ENCODE measurements around the gene ITFG1.
"Not testable (repeated sequence)": the region's sequence is repeated elsewhere in the genome, so short reads cannot be mapped to it uniquely, and the experiment has no call there.

Gene ITFG1

DNA sequence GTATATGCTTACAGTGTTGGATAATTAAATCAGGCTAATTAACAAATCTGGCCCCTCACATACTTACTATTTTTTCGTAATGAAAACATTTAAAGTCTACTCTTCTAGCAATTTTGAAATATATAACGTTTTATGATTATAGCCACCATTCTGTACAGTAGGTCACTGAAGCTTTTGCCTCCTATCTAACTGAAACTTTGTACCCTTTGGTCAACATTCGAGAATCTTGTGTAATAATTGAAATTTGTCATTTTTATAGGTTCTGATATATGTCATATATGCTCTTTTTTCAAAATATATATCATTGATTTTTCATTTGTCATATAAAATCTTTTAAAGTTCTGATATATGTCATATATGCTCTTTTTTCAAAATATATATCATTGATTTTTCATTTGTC is 12.9 kb upstream of the ITFG1 start:
- DNase-seq (ENCODE audit: low spot score): no peak

DNA sequence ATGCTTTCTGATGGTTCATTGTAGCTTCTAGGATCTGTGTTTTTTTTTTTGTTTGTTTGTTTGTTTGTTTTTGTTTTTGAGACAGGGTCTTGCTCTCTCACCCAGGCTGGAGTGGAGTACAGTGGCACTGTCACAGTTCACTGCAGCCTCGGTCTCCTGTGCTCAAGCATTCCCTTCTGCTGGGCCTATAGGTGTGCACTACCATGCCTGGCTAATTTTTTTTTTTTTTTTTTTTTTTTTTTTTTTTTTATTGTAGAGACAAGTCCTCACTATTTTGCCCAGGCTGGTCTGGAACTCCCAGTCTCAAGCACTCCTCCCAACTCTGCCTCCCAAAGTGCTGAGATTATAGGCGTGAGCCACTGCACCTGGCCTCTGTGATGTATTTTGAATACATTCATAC is 12.1 kb upstream of the ITFG1 start:
- DNase-seq (ENCODE audit: low spot score): not testable (repeated sequence)

DNA sequence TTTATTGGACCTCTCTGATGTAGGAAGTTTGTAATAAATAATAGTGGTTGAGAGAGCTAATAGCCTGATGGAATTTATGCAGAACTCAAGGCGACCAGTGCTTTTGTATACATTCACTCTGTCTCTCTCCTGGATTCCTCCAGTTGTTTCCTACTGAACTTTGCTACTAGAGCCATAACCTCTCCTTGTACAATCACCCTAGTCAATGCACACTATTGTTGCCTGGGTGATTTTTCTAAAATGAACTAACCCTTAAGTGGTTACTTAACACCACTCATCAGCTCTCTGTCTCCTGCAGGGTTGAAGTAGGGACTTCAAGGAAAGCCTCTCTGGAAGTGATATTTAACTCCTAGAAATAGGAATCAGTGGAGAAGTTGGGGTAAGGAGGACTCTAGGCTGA is 9.9 kb upstream of the ITFG1 start:
- DNase-seq (ENCODE audit: low spot score): no peak

DNA sequence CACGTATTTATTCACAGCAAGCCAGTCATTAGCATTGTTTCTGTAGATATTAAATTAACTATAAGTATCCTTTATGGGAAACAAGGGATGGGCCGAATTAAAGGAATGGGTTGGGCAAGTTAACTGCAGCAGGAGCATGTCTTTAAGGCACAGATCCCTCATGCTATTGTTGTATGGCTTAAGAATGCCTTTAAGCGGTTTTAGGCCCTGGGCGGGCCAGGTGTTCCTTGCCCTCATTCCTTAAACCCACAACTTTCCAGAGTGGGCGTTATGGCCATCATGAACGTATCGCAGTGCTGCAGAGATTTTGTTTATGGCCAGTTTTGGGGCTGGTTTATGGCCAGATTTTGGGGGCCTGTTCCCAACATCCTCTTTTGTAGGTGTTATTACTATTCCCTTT is 9.3 kb upstream of the ITFG1 start:
- no peak for DNase-seq (ENCODE audit: low spot score)

DNA sequence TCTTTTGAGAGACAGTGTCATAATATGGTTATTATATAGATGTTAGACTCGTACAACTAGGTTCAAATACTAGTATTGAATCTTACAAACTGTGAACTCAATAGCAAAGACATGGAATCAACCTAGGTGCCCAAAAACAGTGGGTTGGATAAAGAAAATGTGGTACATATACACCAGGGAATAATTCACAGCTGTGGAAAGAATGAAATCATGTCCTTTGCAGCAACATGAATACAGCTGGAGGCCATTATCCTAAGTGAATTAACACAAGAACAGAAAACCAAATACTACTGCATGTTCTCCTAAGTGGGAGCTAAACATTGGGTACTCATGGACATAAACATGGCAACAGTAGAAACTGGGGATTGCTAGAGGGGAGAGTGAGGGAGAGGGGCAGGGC is 8.4 kb upstream of the ITFG1 start:
- no peak for DNase-seq (ENCODE audit: low spot score)

DNA sequence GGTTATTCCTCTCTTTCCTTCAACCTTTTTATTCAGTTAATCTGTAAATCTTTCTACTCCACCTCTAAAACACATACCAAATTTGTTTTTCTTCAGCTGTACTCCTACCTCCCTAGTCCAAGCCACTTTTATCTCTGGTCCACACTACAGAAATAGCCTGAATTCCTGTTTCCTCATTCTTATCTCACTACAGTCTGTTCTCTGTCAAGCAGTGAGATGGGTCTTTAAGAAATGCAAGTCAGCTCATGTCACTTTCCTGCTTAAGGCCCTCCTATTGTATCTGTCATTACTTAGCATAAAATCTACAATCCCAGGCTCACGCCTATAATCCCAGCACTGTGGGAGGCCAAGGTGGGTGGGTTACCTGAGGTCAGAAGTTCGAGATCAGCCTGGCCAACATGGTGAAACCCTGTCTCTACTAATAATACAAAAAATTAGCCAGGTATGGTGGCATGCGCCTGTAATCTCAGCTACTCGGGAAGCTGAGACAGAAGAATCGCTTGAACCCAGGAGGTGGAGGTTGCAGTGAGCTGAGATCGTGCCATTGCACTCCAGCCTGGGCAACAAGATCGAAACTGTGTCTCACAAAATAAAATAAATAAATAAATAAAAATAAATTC is 7.3 kb upstream of the ITFG1 start:
- DNase-seq (ENCODE audit: low spot score): not testable (repeated sequence)

DNA sequence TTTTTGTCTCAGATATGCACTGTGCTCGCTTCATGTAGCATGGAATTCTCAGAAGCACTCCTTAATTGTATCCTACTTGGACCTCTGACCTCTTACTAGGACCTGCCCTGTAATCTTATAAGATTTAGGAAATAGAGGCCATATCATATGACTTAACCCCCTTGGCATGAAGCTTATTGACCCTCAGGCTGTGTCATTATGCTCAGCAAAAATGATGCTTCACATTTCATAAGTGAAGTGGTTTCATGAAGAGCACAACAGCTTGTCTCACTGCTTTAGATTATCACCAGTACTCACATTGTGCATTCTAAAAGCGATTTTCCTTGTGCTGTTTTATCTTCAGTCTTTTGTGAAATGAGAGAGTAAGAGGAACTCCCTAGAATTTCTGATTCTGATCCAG is 6.6 kb upstream of the ITFG1 start:
- DNase-seq (ENCODE audit: low spot score): no peak

DNA sequence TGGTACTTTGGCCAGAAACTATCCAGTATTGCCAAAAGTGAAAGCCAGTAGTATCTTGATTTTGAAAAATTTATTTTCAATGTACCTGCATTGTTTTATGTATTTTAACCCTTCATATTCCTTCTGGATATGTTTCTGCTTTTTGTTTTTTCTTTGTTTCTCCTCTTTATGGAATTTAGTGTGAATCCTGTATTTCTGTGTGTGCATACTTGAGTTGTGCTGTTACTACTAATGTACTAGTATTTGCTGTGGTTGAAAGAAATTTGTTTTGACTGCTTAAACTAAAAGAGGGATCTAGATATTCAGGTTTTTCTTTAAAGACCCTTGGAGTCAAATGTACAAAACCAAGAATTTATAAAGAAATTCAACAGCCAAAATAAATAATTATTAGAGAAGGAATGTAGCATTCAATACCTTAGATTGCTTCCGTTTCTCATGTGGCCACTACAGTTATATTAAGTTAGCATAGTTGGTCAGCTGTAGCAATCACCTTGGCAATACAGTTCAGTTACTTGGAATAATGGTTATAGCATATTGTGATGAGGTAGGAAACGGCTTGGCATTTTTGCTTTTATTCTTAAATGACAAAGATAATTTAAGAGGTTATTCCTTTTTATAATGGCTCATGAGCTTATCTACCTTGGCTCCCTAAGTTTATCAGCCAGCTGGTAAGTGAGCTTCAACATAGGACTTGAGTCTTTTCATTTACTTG is 5.2 kb upstream of the ITFG1 start:
- DNase-seq (ENCODE audit: low spot score): no peak

DNA sequence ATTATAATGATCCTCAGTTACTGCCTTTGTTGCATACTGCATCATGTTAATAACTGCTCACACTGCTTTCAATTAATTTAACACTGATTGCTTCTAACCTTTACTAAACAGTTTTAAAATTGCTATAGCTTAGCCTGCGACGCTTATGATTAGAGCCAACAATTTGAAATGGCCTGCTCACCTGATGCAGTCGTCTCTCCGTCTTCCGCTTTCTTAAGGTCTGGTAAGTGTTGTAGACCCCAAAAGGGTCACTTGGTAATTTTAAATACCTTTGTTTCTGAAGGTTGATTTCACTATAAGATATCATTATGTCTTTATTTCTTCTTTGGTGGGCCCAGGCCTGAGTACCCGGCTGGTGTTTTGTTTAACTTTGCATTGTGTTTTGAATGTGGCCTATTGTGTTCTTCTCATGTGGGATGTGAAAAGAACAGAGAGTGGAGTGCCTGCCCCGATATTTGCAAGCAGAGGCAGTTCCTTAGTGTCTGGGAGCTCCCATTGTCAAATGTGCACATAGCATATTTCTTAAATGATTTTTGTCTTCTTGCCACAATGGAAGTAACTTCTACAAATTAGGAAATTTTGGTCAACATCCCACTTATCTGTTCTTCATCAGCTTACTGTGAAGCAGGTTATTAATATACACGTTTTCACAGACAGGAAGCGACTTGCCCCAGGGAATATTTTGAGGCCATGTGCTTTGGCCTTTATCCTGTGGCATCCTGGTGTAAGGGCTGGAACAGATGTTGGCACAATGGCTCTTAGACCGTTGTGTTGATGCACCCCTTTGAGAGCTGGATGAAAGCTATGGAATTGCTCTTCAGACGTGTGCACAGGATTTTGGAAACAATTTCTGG is 3.1 kb upstream of the ITFG1 start:
- no peak for DNase-seq (ENCODE audit: low spot score)

DNA sequence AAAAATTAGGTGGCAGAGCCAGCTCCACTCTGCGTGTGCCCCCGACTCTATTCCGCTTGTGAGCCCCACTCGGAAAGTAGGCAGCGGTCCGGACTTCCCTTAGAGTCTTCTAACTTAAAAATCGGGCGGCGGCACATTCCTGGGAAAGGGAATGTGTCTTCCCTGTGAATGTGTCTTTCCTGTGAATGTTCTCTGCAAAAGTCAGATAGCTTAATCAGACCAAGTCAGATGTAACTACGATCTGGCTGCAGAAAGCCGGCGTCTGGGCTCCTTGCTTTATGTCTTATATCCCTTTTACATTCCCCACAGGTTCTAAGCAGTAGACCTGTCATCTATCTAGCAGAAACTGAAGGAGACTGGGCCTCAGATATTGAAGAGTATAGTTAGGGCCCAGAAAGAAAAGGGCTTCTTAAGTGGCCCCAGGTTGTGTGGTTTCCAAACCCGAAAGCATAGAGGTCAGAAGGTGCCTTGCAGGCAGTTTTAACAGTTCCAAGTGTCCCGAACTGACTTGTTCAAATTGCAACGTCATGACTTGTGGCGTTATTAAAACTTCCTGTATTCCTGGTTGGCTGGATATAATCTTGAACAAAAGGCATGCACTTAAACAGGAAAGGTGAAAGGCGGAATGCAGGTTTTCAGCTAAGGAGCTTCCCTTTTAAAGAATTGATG is 869 bp upstream of the ITFG1 start:
- DNase-seq (ENCODE audit: low spot score): peak; percentile 19

DNA sequence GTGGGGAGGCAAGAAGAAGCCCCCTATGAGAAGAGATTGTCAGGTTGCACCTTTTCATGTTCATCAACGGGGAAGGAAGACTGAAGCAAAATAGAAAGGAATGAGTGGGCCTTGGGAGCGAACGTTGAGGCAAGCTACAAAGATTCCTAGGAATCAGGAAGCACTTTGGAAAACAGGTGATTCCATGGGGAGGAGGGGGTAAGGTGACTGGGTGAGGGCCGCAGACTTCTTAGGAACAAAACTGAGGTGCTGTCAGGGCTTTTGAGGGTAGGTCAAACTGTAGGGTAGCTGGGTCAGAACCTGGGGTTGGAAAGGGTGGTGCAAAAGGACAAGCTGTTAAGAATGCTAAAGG is 528 bp downstream of the ITFG1 start:
- DNase-seq (ENCODE audit: low spot score): no peak

DNA sequence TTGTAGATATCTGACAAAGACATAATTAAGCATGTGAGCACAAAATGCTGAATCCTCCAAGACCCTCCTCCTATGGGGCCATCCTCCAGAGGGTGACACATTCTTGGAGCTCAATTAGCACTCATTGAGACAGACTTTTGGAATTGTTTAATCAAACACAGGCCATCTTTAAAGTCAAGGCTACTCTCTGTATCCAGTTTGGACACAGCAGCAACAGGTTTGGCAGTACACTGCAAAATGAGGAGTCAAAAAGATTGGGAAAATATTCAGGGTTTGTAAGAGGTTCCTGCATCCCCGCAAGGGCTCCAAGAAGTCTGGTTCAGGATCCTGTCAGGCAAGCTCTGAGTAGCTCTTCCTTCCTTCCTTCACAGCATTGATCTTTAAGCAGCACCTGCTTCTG is 1.3 kb downstream of the ITFG1 start:
- DNase-seq (ENCODE audit: low spot score): no peak

DNA sequence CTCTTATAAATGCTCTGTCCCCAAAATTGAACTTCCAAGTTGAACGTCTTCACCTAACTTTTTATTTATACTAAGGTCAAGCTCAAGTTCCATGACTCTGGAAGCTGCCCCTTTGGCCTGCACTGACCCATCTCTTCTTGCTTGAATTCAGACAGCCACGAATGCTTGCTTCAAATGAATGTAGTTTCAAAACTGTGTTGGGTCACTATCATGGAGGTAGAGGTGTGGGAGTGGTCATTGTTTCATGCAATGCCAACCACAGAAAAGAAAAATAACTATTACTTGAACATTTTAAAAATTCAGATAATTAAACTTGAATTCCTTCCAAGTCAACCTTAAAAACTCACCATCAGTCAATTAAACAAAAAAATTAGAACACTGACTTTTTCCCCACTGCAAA is 2.5 kb downstream of the ITFG1 start:
- no peak for DNase-seq (ENCODE audit: low spot score)

DNA sequence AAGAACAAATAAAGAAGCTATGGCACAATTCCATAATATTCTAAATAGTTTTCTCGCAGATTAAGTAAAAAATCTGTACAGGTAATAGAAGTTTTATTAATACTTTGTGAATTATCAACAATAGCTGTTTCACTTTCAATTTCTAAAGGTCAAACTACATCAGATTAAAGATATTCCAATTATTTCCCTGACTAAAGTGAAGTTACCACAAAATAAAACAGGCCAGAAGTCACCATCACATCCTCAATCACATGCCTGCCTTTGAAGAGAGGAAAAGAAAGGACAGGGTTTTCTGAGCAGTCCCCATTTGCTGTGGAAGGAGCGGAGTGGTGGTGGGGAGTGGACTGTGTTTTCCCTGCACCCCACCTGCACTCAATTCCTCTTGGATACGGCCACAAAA is 11.1 kb downstream of the ITFG1 start:
- DNase-seq (ENCODE audit: low spot score): no peak

DNA sequence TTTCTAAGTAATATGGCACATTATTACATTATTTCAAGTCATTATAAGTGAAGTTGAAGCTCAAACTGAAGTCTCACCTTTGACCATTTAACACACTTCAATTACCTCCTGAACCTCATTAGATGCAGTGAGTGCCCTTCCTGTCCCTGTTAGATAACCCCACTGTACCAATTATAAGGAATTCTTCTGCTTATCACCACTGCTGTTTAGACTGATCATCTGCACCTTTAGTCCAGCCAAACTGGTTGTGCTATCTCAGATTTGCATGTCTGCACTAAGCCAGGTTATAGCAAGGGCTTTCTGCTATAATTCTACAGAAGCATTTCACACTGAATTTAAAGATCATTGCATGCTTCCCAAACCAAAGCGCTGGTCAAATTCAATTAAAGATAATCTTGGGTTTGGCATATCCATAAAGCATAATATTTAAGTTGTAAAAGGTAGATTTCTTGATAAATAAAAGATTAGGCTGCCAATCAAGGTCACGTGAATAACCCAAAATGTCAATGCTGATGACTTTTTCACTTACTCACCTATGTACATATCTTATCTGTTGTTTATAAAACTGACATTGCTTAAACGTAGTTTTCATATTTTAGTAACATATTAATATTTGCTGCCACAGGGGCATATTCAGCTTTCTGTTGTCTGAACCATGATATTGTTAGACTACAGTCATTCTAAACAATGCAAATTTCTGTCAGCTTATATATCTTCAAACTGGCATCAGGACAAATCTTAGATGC is 11.9 kb downstream of the ITFG1 start:
- no peak for DNase-seq (ENCODE audit: low spot score)

DNA sequence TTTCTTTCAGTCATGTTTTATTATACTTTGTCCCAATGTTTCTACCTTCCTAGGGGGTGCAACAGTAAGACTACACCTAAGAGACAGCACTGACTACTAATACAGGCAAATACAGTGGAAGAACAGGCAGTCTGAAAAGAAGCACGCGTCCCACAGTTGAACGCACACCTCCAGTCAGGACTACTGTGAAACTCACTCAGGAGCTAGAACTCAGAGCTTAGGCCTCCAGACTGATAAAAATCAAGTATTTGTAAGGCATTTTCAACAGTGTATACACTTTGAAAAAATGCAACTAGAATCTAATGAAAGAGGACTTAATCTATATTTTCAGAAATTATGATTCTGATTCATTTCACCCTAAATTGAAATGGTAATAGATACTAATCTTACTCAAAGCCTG is 14.4 kb downstream of the ITFG1 start:
- no peak for DNase-seq (ENCODE audit: low spot score)

DNA sequence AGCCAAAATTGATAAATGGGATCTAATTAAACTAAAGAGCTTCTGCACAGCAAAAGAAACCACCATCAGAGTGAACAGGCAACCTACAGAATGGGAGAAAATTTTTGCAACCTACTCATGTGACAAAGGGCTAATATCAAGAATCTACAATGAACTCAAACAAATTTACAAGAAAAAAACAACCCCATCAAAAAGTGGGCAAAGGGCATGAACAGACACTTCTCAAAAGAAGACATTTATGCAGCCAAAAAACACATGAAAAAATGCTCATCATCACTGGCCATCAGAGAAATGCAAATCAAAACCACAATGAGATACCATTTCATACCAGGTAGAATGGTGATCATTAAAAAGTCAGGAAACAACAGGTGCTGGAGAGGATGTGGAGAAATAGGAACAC is 18.0 kb downstream of the ITFG1 start:
- not testable (repeated sequence) for DNase-seq (ENCODE audit: low spot score)

DNA sequence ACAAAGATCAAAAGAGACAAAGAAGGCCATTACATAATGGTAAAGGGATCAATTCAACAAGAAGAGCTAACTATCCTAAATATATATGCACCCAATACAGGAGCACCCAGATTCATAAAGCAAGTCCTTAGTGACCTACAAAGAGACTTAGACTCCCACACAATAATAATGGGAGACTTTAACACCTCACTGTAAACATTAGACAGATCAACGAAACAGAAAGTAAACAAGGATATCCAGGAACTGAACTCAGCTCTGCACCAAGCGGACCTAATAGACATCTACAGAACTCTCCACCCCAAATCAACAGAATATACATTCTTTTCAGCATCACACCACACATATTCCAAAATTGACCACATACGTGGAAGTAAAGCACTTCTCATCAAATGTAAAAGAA is 20.8 kb downstream of the ITFG1 start:
- DNase-seq (ENCODE audit: low spot score): not testable (repeated sequence)

DNA sequence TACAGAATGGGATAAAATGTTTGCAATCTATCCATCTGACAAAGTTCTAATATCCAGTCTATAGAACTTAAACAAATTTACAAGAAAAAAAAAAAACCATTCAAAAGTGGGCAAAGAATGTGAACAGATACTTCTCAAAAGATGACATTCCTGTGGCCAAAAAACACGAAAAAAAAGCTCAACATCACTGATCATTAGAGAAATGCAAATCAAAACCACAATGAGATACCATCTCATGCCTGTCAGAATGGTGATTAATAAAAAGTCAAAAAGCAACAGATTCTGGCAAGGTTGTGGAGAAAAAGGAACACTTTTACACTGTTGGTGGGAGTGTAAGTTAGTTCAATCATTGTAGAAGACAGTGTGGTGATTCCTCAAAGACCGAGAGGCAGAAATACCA is 26.6 kb downstream of the ITFG1 start:
- not testable (repeated sequence) for DNase-seq (ENCODE audit: low spot score)

DNA sequence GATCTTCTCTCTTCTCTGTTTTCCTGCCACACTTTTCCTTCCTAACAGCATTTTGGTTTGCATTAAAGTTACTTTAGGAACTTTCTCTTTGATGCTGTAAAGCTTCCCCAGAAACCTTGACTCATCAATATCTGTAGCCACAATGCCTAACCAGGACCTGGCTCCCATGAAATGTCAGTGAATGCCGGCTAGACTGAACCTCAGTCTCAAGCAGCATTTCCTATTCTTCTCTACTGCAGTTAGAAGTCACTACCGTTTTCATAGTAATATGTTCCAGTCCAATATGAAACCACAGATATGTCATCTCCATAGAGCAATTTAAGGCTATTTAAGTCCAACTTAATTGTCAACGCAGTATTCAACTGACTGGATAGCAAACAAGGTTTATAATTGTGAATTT is 28.9 kb downstream of the ITFG1 start:
- DNase-seq (ENCODE audit: low spot score): no peak

DNA sequence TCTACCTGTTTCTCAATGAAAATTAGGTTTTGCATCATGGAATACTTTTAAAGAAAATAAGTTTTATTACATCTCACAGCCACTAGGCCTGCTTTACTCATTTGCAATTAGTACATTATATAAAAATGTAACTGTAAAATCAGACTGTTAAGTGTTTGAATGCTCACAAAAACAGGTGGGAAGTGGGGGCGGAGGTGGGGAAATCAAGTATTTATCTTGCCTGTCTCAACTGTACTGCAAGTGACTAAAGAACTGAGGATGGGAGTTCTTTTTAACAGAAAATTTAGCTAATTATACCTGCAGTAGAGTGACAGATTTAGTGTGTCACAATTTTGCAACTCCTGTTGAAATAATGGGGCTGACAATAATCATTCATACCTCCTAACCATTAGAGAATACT is 34.1 kb downstream of the ITFG1 start:
- no peak for DNase-seq (ENCODE audit: low spot score)

DNA sequence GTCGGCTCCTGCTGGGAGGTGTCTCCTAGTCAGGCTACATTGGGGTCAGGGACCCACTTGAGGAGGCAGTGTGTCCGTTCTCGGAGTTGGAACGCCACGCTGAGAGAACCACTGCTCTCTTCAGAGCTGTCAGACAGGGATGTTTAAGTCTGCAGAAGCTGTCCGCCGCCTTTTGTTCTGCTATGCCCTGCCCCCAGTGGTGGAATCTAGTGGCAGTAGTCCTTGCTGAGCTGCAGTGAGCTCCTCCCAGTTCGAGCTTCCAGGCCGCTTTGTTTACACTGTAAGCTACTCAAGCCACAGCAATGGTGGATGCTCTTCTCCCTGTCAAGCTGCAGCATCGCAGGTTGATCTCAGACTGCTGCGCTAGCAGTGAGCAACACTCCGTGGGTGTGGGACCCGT is 36.0 kb downstream of the ITFG1 start:
- DNase-seq (ENCODE audit: low spot score): no peak

Measured in CD4-positive, alpha-beta T cell treated with Interleukin-2 at 100 ng/mL for 4 hours (primary cell).